A549 (cell line): Measurements from ENCODE around the gene NEK7. TPM values are rescaled to one million over a fixed set of nuclear protein-coding genes. Genes with fewer than 3 reads are reported as not detected.

Experiments
- ATAC-seq, 2 experiments: fragments of 200-7000 bp in 1 of 2; fragments of >200 bp in 1 of 2; cut with Nextera tagmentation in 1 of 2; cut with Tn5 transposase in 1 of 2; 3 replicates each; pipeline versions ENCODE4 v1.8.0 to v1.9.1; 2018 to 2020; ENCODE audit warnings: mild to moderate bottlenecking in 1 of 2, moderate library complexity in 1 of 2
- CTCF ChIA-PET: fragments of 300-600 bp; sonication (Branson Sonifier 250); formaldehyde crosslinking; extraction: SDS; loops from one replicate; lab custom pipeline; 2021; ENCODE audit warnings: antibody characterized with exemption, inconsistent platforms; lab: Yijun Ruan, JAX
- POLR2A ChIA-PET: fragments of 350-600 bp; formaldehyde crosslinking; extraction: SDS; loops from one replicate; lab custom pipeline; 2021; ENCODE audit warnings: antibody characterized with exemption, inconsistent platforms; lab: Yijun Ruan, JAX
- DNase-seq, 2 experiments: peaks; one replicate each; pipeline versions ENCODE4 v3.0.0 to v3.0.0-alpha.2; 2011 to 2016; ENCODE audit warnings: low read depth in 1 of 2, low spot score in 1 of 2
- FAIRE-seq: peaks from 2 replicates; lab custom pipeline; 2011; peaks lifted over from hg19 to GRCh38; lab: Jason Lieb, UNC
- H3K27ac ChIP-seq, 2 experiments: fragments of >200 bp; sonication (Bioruptor Twin); formaldehyde crosslinking; 3 replicates each; pipeline ENCODE4 v1.5.1; 2016 to 2017
- H3K4me1 ChIP-seq: fragments of >200 bp; sonication (Bioruptor Twin); formaldehyde crosslinking; 3 replicates; pipeline ENCODE4 v1.6.1; 2016
- H3K4me2 ChIP-seq: fragments of >200 bp; sonication (Bioruptor Twin); formaldehyde crosslinking; 3 replicates; pipeline ENCODE4 v1.6.1; 2016
- H3K4me3 ChIP-seq: fragments of >200 bp; sonication (Bioruptor Twin); formaldehyde crosslinking; 3 replicates; pipeline ENCODE4 v1.5.1; 2016
- H3K9me3 ChIP-seq: fragments of >200 bp; sonication (Bioruptor Twin); formaldehyde crosslinking; 3 replicates; pipeline ENCODE4 v1.6.1; 2016
- CBX2 ChIP-seq: fragments of 200-600 bp; sonication (generic); IDR thresholded peaks from 2 replicates; pipeline ENCODE4 v1.6.1; 2016; ENCODE audit warnings: low read depth, mild to moderate bottlenecking, borderline replicate concordance
- CEBPB ChIP-seq, 2 experiments: fragments of >200 bp in 1 of 2; sonication (Bioruptor Twin) in 1 of 2; formaldehyde crosslinking in 1 of 2; IDR thresholded peaks; 2 replicates each; pipeline ENCODE4 v1.6.1; 2012 to 2016
- CHD4 ChIP-seq: fragments of 200-600 bp; sonication (generic); IDR thresholded peaks from 2 replicates; pipeline ENCODE4 v1.6.1; 2016; ENCODE audit warnings: antibody characterized with exemption, mild to moderate bottlenecking, borderline replicate concordance
- CTCF ChIP-seq: fragments of >200 bp; sonication (Bioruptor Twin); formaldehyde crosslinking; IDR thresholded peaks from 3 replicates; pipeline ENCODE4 v1.5.1; 2016
- EHF ChIP-seq: fragments of 250-450 bp; sonication (Bioruptor Pico); IDR thresholded peaks from 2 replicates; pipeline ENCODE4 v1.5.0; 2020; ENCODE audit warnings: mild to moderate bottlenecking
- EHMT2 ChIP-seq: fragments of 200-600 bp; sonication (generic); IDR thresholded peaks from 2 replicates; pipeline ENCODE4 v1.6.1; 2016; ENCODE audit warnings: antibody characterized with exemption, low read depth, mild to moderate bottlenecking, moderate library complexity
- HDAC2 ChIP-seq: fragments of 200-600 bp; sonication (generic); IDR thresholded peaks from 2 replicates; pipeline ENCODE4 v1.6.1; 2016
- HEYL ChIP-seq: fragments of 250-450 bp; sonication (Bioruptor Pico); IDR thresholded peaks from 2 replicates; pipeline ENCODE4 v1.8.0; 2021; ENCODE audit warnings: mild to moderate bottlenecking, moderate library complexity
- HMGXB4 ChIP-seq: fragments of 250-450 bp; sonication (Bioruptor Pico); IDR thresholded peaks from 2 replicates; pipeline ENCODE4 v1.5.0; 2021; ENCODE audit warnings: mild to moderate bottlenecking, moderate library complexity, borderline replicate concordance
- HOXA7 ChIP-seq: fragments of 250-450 bp; sonication (Bioruptor Pico); IDR thresholded peaks from 2 replicates; pipeline ENCODE4 v1.5.0; 2020; ENCODE audit warnings: mild to moderate bottlenecking, moderate library complexity
- HOXB13 ChIP-seq: fragments of 250-450 bp; sonication (Bioruptor Pico); IDR thresholded peaks from 2 replicates; pipeline ENCODE4 v1.5.0; 2020; ENCODE audit warnings: low read depth, mild to moderate bottlenecking, moderate library complexity
- MAZ ChIP-seq: fragments of 150-350 bp; IDR thresholded peaks from 2 replicates; pipeline ENCODE4 v1.6.1; 2014; ENCODE audit warnings: antibody characterized with exemption, low read depth, low read length, borderline replicate concordance
- POLR2A ChIP-seq: IDR thresholded peaks from 2 replicates; pipeline ENCODE4 v1.6.1; 2012; ENCODE audit warnings: mild to moderate bottlenecking, low read length
- POLR2AphosphoS2 ChIP-seq: conservative IDR thresholded peaks from 2 replicates; pipeline ENCODE4 v1.6.1; 2012; ENCODE audit warnings: low read length, improper control_type of control experiment, inconsistent platforms
- RAD21 ChIP-seq, 2 experiments: fragments of >200 bp in 1 of 2; sonication (Bioruptor Twin) in 1 of 2; formaldehyde crosslinking in 1 of 2; IDR thresholded peaks in 1 of 2; conservative IDR thresholded peaks in 1 of 2; 2 replicates in 1 of 2; 3 replicates in 1 of 2; pipeline ENCODE4 v1.6.1; 2012 to 2018; ENCODE audit warnings: inconsistent platforms in 1 of 2
- REST ChIP-seq: fragments of 200-600 bp; sonication (generic); IDR thresholded peaks from 2 replicates; pipeline ENCODE4 v1.6.1; 2016; ENCODE audit warnings: antibody characterized with exemption, mild to moderate bottlenecking, moderate library complexity
- RFX5 ChIP-seq: fragments of 450-650 bp; IDR thresholded peaks from 2 replicates; pipeline ENCODE4 v1.7.1; 2014; ENCODE audit warnings: antibody characterized with exemption, mild to moderate bottlenecking, moderate library complexity
- TP53 ChIP-seq: fragments of 250-450 bp; sonication (Bioruptor Pico); IDR thresholded peaks from 2 replicates; pipeline ENCODE4 v1.5.0; 2021; ENCODE audit warnings: mild to moderate bottlenecking, moderate library complexity
- USF2 ChIP-seq: fragments of 450-650 bp; IDR thresholded peaks from 2 replicates; pipeline ENCODE4 v1.6.1; 2014; ENCODE audit warnings: antibody characterized with exemption
- ZC3H11A ChIP-seq: fragments of 450-650 bp; IDR thresholded peaks from 2 replicates; pipeline ENCODE4 v1.6.1; 2014; ENCODE audit warnings: antibody characterized with exemption, mild to moderate bottlenecking
- ZFP36 ChIP-seq: fragments of 450-650 bp; IDR thresholded peaks from 2 replicates; pipeline ENCODE4 v1.6.1; 2014; ENCODE audit warnings: borderline replicate concordance; ENCODE audit not compliant: partially characterized antibody
- ZNF302 ChIP-seq: fragments of 250-450 bp; sonication (Bioruptor Pico); IDR thresholded peaks from 2 replicates; pipeline ENCODE4 v1.9.0; 2021; ENCODE audit warnings: inconsistent platforms, mild to moderate bottlenecking, moderate library complexity
- WGBS: methylation state at CpG from one replicate; pipeline ENCODE4 v1.1.6; 2017; ENCODE audit errors: missing lambda C conversion rate; 5-methylcytosine and 5-hydroxymethylcytosine counted together
- polyA plus RNA-seq, 4 experiments: library from polyadenylated mRNA; depleted of rRNA in 3 of 4; stranded (reverse); fragments of >200 nt; fragmentation: RNase III in 1 of 4; extraction: RNeasy Plus Mini Kit Qiagen cat#74134 plus additional on column Dnase treatment in 1 of 4; gene quantifications; 2 replicates in 3 of 4; 3 replicates in 1 of 4; pipeline ENCODE4 v1.2.3, GENCODE V29; 2011 to 2017
- TF ChIP-seq, protein P1 (sequence below): fragments of 250-450 bp; sonication (Bioruptor Pico); IDR thresholded peaks from 2 replicates; pipeline ENCODE4 v1.5.0; 2020; ENCODE audit warnings: low read depth, mild to moderate bottlenecking, moderate library complexity
- TF ChIP-seq, protein P2 (sequence below): fragments of >200 bp; sonication (Bioruptor Twin); formaldehyde crosslinking; IDR thresholded peaks from 2 replicates; pipeline ENCODE4 v1.6.1; 2016

The NEK7 gene
- polyA plus RNA-seq, 2 of the 4 experiments (the other 2 are of a cell fraction): 15.9 to 62.9 TPM

- ChIA-PET POLR2A (no interaction called here), CTCF (no interaction called here)
- TF ChIP-seq, protein P1, sequence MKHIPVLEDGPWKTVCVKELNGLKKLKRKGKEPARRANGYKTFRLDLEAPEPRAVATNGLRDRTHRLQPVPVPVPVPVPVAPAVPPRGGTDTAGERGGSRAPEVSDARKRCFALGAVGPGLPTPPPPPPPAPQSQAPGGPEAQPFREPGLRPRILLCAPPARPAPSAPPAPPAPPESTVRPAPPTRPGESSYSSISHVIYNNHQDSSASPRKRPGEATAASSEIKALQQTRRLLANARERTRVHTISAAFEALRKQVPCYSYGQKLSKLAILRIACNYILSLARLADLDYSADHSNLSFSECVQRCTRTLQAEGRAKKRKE (CRISPR knock-in tag): no peak
- TF ChIP-seq POLR2AphosphoS2 (no peak), TP53 (CRISPR knock-in tag) (no peak), HMGXB4 (CRISPR knock-in tag) (no peak), HOXB13 (CRISPR knock-in tag) (no peak), USF2 (no peak), ZC3H11A (no peak), CBX2 (no peak), HOXA7 (CRISPR knock-in tag) (no peak), POLR2A (no peak)
- WGBS: 89% methylated on average over 4 of the region's 4 CpGs
- no peaks in the 10 kb centered on the region for H3K4me1 ChIP-seq
- no peak for ATAC-seq
- no peak for FAIRE-seq
- H3K4me3 ChIP-seq: no peak overlapping the region
- no peak overlapping the region for H3K27ac ChIP-seq
- no peaks in the 10 kb centered on the region for H3K9me3 ChIP-seq
- H3K4me2 ChIP-seq: no peak overlapping the region
- DNase-seq: no peak
Observed at GRCh38 chr1:198295971-198296370, 139.2 kb downstream of the NEK7 start.

GRCh38 chr1:198297281-198297680 is 140.5 kb downstream of the NEK7 start:
- Histone ChIP-seq H3K9me3 (no peaks in the 10 kb centered on the region), H3K4me3 (no peak overlapping the region), H3K4me1 (no peaks in the 10 kb centered on the region), H3K27ac (no peak overlapping the region), H3K4me2 (no peak overlapping the region)
- WGBS: 89% methylated on average over 2 of the region's 2 CpGs
- TF ChIP-seq HOXB13 (CRISPR knock-in tag) (no peak), ZFP36 (no peak), CHD4 (no peak), RFX5 (no peak), HDAC2 (no peak), EHMT2 (no peak), CEBPB (IDR thresholded peaks at IDR 0.05) (no peak), ZC3H11A (no peak), CBX2 (no peak), POLR2A (no peak), CTCF (no peak), MAZ (no peak)
- ChIA-PET POLR2A (no interaction called here), CTCF (no interaction called here)
- FAIRE-seq (no peak), DNase-seq (no peak), ATAC-seq (no peak)

- no peak for ATAC-seq
- POLR2A ChIA-PET: no interaction called here
- FAIRE-seq: no peak
- no peak for TF ChIP-seq HEYL (CRISPR knock-in tag)
- TF ChIP-seq, protein P2, sequence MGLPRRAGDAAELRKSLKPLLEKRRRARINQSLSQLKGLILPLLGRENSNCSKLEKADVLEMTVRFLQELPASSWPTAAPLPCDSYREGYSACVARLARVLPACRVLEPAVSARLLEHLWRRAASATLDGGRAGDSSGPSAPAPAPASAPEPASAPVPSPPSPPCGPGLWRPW: no peak
- TF ChIP-seq ZNF302 (CRISPR knock-in tag): no peak
- TF ChIP-seq POLR2AphosphoS2: no peak
- no peak for TF ChIP-seq REST
- TF ChIP-seq EHF (CRISPR knock-in tag): no peak
- TF ChIP-seq USF2: no peak
- TF ChIP-seq RAD21 (conservative IDR thresholded peaks at IDR 0.05 in 1 of 2, IDR thresholded peaks at IDR 0.05 in 1 of 2): no peak
Observed at GRCh38 chr1:198298640-198299039, 141.8 kb downstream of the NEK7 start.

More at GRCh38 chr1:198298640-198299039, 141.8 kb downstream of the NEK7 start:
- no peaks in the 10 kb centered on the region for H3K4me1 ChIP-seq
- DNase-seq: no peak
- no peaks in the 10 kb centered on the region for H3K9me3 ChIP-seq
- no peak overlapping the region for H3K4me3 ChIP-seq
- no peak overlapping the region for H3K27ac ChIP-seq
- H3K4me2 ChIP-seq: no peak overlapping the region
- 94% methylated on average over 6 of the region's 6 CpGs for WGBS
- CTCF ChIA-PET: interaction anchor here (1.2 kb wide), 1 partner anchor 142 kb away, joined by 5 read pairs; the partner anchor contains the start of gene NEK7
